GM23338 (cell line): Measurements from ENCODE around the gene CD69. TPM values are rescaled to one million over a fixed set of nuclear protein-coding genes. Genes with fewer than 3 reads are reported as not detected.

Experiments used
- ATAC-seq: fragments of 200-7000 bp; cut with Tn5 transposase; 3 replicates; pipeline ENCODE4 v1.9.1; 2020
- DNase-seq: peaks from one replicate; pipeline ENCODE4 v3.0.0-alpha.2; 2015; ENCODE audit warnings: low spot score
- H2AFZ ChIP-seq: fragments of 200-600 bp; sonication (generic); 2 replicates; pipeline ENCODE4 v1.8.0; 2016; ENCODE audit warnings: antibody characterized with exemption, mild to moderate bottlenecking, moderate library complexity
- H3F3A ChIP-seq: fragments of 200-600 bp; sonication (generic); replicated peaks from 2 replicates; pipeline ENCODE4 v1.8.0; 2017; ENCODE audit warnings: antibody characterized with exemption, mixed run types, low read depth
- H3K27ac ChIP-seq: fragments of 200-600 bp; sonication (generic); 2 replicates; pipeline ENCODE4 v1.6.1; 2016; ENCODE audit warnings: low read depth
- H3K27me3 ChIP-seq: fragments of 200-600 bp; sonication (generic); 2 replicates; pipeline ENCODE4 v1.8.0; 2016; ENCODE audit warnings: mild to moderate bottlenecking, mixed run types, moderate library complexity; ENCODE audit not compliant: insufficient read depth
- H3K36me3 ChIP-seq: fragments of 200-600 bp; sonication (generic); 2 replicates; pipeline ENCODE4 v1.8.0; 2016; ENCODE audit warnings: mild to moderate bottlenecking; ENCODE audit not compliant: insufficient read depth
- H3K4me1 ChIP-seq: fragments of 200-600 bp; sonication (generic); 2 replicates; pipeline ENCODE4 v1.8.0; 2016; ENCODE audit warnings: mild to moderate bottlenecking, moderate library complexity; ENCODE audit not compliant: insufficient read depth
- H3K4me2 ChIP-seq: fragments of 200-600 bp; sonication (generic); 2 replicates; pipeline ENCODE4 v1.7.1; 2017; ENCODE audit warnings: mixed run types
- H3K4me3 ChIP-seq: fragments of 200-600 bp; sonication (generic); 2 replicates; pipeline ENCODE4 v1.6.1; 2016; ENCODE audit warnings: mixed run types
- H3K79me2 ChIP-seq: fragments of 200-600 bp; sonication (generic); replicated peaks from 2 replicates; pipeline ENCODE4 v1.8.0; 2017; ENCODE audit warnings: mild to moderate bottlenecking; ENCODE audit not compliant: insufficient read depth
- H3K9me2 ChIP-seq: fragments of 200-600 bp; sonication (generic); 2 replicates; pipeline ENCODE4 v1.8.0; 2017; ENCODE audit not compliant: insufficient read depth
- H4K20me1 ChIP-seq: fragments of 200-600 bp; sonication (generic); replicated peaks from 2 replicates; pipeline ENCODE4 v1.8.0; 2017; ENCODE audit warnings: mild to moderate bottlenecking; ENCODE audit not compliant: insufficient read depth
- H3K27ac Mint-ChIP-seq: 2 replicates; pipeline ENCODE4 v1.8.0; 2020; ENCODE audit warnings: inconsistent platforms, mild to moderate bottlenecking, moderate library complexity, mixed read lengths
- H3K27me3 Mint-ChIP-seq: 3 replicates; pipeline ENCODE4 v1.8.0; 2022; ENCODE audit warnings: low read depth, mild to moderate bottlenecking, moderate library complexity, mixed read lengths, inconsistent platforms; ENCODE audit not compliant: insufficient read depth, poor library complexity
- H3K36me3 Mint-ChIP-seq: 3 replicates; pipeline ENCODE4 v1.8.0; 2021; ENCODE audit warnings: low read depth, mild to moderate bottlenecking, inconsistent platforms, moderate library complexity, mixed read lengths
- H3K4me1 Mint-ChIP-seq: 3 replicates; pipeline ENCODE4 v1.8.0; 2020; ENCODE audit warnings: mild to moderate bottlenecking, inconsistent platforms, mixed read lengths
- H3K4me3 Mint-ChIP-seq: 3 replicates; pipeline ENCODE4 v1.8.0; 2021; ENCODE audit warnings: moderate library complexity, mild to moderate bottlenecking, inconsistent platforms, mixed read lengths
- H3K9me3 Mint-ChIP-seq: 3 replicates; pipeline ENCODE4 v1.8.0; 2020; ENCODE audit warnings: moderate library complexity, mild to moderate bottlenecking, inconsistent platforms, mixed read lengths
- CREB1 ChIP-seq: fragments of 250-450 bp; sonication (Bioruptor Pico); IDR thresholded peaks from 2 replicates; pipeline ENCODE4 v1.5.0; 2020; ENCODE audit warnings: low read depth, mild to moderate bottlenecking, moderate library complexity
- ETS1 ChIP-seq: IDR thresholded peaks from 2 replicates; pipeline ENCODE4 v1.6.1; 2016; ENCODE audit warnings: antibody characterized with exemption
- EZH2 ChIP-seq: fragments of 200-600 bp; sonication (generic); IDR thresholded peaks from one replicate; pipeline ENCODE4 v1.8.0; 2017; ENCODE audit warnings: antibody characterized with exemption, mild to moderate bottlenecking, low read depth; ENCODE audit not compliant: unreplicated experiment
- JUNB ChIP-seq: IDR thresholded peaks from one replicate; pipeline ENCODE4 v1.6.1; 2016; ENCODE audit warnings: antibody characterized with exemption; ENCODE audit not compliant: unreplicated experiment
- POLR2AphosphoS5 ChIP-seq: IDR thresholded peaks from 2 replicates; pipeline ENCODE4 v1.6.1; 2016; ENCODE audit warnings: antibody characterized with exemption, low read depth
- REST ChIP-seq: IDR thresholded peaks from one replicate; pipeline ENCODE4 v1.6.1; 2018; ENCODE audit warnings: antibody characterized with exemption; ENCODE audit not compliant: unreplicated experiment
- STAT1 ChIP-seq: IDR thresholded peaks from one replicate; pipeline ENCODE4 v1.6.1; 2016; ENCODE audit warnings: antibody characterized with exemption; ENCODE audit not compliant: unreplicated experiment
- ZNF114 ChIP-seq: fragments of 250-450 bp; sonication (Bioruptor Pico); IDR thresholded peaks from 2 replicates; pipeline ENCODE4 v1.5.0; 2020; ENCODE audit warnings: mild to moderate bottlenecking, moderate library complexity
- polyA plus RNA-seq: library from polyadenylated mRNA; unstranded; fragments of >200 nt; fragmentation: Nextera tagmentation; extraction: Ambion mirVana; gene quantifications from 2 replicates; pipeline ENCODE4 v1.2.1, GENCODE V29; 2016
- total RNA-seq: library from RNA; depleted of rRNA; stranded (reverse); fragments of >200 nt; shearing (Covaris generic); gene quantifications from 2 replicates; pipeline ENCODE4 v1.2.3, GENCODE V29; 2014
- TF ChIP-seq, protein P1 (sequence below), 2 experiments: fragments of 200-600 bp in 1 of 2; sonication (generic) in 1 of 2; conservative IDR thresholded peaks; 2 replicates each; pipeline versions ENCODE4 v1.5.1 to v1.6.1; 2016 to 2017; ENCODE audit warnings: antibody characterized with exemption in 2 of 2, low read depth in 2 of 2, mild to moderate bottlenecking in 2 of 2, moderate library complexity in 1 of 2

The CD69 gene
- total and polyA plus RNA-seq, 2 experiments from 2014 or later = not detected

GRCh38 chr12:9753498-9753897, 7.2 kb downstream of the CD69 start:
- TF ChIP-seq ETS1 (no peak), REST (no peak), CREB1 (CRISPR knock-in tag) (no peak), JUNB (no peak), EZH2 (no peak)
- TF ChIP-seq, protein P1, sequence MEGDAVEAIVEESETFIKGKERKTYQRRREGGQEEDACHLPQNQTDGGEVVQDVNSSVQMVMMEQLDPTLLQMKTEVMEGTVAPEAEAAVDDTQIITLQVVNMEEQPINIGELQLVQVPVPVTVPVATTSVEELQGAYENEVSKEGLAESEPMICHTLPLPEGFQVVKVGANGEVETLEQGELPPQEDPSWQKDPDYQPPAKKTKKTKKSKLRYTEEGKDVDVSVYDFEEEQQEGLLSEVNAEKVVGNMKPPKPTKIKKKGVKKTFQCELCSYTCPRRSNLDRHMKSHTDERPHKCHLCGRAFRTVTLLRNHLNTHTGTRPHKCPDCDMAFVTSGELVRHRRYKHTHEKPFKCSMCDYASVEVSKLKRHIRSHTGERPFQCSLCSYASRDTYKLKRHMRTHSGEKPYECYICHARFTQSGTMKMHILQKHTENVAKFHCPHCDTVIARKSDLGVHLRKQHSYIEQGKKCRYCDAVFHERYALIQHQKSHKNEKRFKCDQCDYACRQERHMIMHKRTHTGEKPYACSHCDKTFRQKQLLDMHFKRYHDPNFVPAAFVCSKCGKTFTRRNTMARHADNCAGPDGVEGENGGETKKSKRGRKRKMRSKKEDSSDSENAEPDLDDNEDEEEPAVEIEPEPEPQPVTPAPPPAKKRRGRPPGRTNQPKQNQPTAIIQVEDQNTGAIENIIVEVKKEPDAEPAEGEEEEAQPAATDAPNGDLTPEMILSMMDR (conservative IDR thresholded peaks at IDR 0.05; ENCODE audit: low read depth in 2 of 2) = no peak
- H4K20me1 ChIP-seq = no peaks in the 10 kb centered on the region
- H3K4me1 Mint-ChIP-seq = peaks cover 13% of the 10 kb centered on the region; the same call in 2 of the 3 replicates
- H3K36me3 Mint-ChIP-seq = no peaks in the 10 kb centered on the region
- H3K27ac ChIP-seq = no peak overlapping the region
- no peak overlapping the region for H3K27ac Mint-ChIP-seq
- peaks cover 5% of the 10 kb centered on the region for H3K27me3 Mint-ChIP-seq
- ATAC-seq = no peak
- peaks cover 8% of the 10 kb centered on the region; the same call in 1 of the 2 replicates for H3K4me1 ChIP-seq
- no peak overlapping the region for H3K4me3 ChIP-seq
- no peaks in the 10 kb centered on the region for H3K27me3 ChIP-seq
- no peaks in the 10 kb centered on the region for H3K36me3 ChIP-seq
- H2AFZ ChIP-seq = no peak overlapping the region
- no peaks in the 10 kb centered on the region for H3K79me2 ChIP-seq
- DNase-seq = no peak
- no peaks in the 10 kb centered on the region for H3F3A ChIP-seq
- H3K4me3 Mint-ChIP-seq = no peak overlapping the region
- no peaks in the 10 kb centered on the region for H3K9me2 ChIP-seq
- H3K9me3 Mint-ChIP-seq = no peaks in the 10 kb centered on the region
- no peak overlapping the region for H3K4me2 ChIP-seq

DNA sequence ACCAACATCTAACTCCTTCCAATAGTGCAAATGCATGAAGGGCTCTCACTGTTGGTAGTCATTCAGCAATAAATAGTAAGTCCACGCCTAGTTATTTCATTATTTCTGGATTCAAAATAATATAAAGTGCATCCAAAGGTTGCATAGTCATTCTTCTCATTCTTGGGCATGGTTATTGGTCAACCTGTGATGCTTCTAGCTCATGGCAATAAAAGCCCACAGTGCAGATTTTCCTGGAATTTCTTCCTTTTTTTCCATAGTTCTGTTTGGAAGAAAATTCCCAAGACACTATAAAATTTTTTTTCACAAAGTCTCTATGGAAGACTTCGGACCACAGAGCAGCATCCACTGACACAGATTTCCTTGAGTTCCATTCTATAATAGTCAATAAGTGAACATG, 7.6 kb downstream of the CD69 start:
- Histone ChIP-seq H3K27me3 (no peaks in the 10 kb centered on the region), H3K9me2 (no peaks in the 10 kb centered on the region), H3K79me2 (no peaks in the 10 kb centered on the region), H3K4me2 (no peak overlapping the region), H3K36me3 (no peaks in the 10 kb centered on the region), H3K4me1 (peaks cover 8% of the 10 kb centered on the region; the same call in 1 of the 2 replicates), H3K27ac (no peak overlapping the region), H3F3A (no peaks in the 10 kb centered on the region), H2AFZ (no peak overlapping the region), H4K20me1 (no peaks in the 10 kb centered on the region), H3K4me3 (no peak overlapping the region)
- no peaks in the 10 kb centered on the region for H3K36me3 Mint-ChIP-seq
- peaks cover 5% of the 10 kb centered on the region for H3K27me3 Mint-ChIP-seq
- H3K27ac Mint-ChIP-seq = no peak overlapping the region
- DNase-seq (no peak), ATAC-seq (no peak)
- H3K4me1 Mint-ChIP-seq = peaks cover 13% of the 10 kb centered on the region; the same call in 2 of the 3 replicates
- no peaks in the 10 kb centered on the region for H3K9me3 Mint-ChIP-seq
- H3K4me3 Mint-ChIP-seq = no peak overlapping the region
- no peak for TF ChIP-seq ZNF114 (CRISPR knock-in tag)
- no peak for TF ChIP-seq EZH2
- no peak for TF ChIP-seq POLR2AphosphoS5
- TF ChIP-seq, protein P1 (conservative IDR thresholded peaks at IDR 0.05; ENCODE audit: low read depth in 2 of 2) = no peak
- TF ChIP-seq ETS1 = no peak
- TF ChIP-seq JUNB = no peak
- TF ChIP-seq CREB1 (CRISPR knock-in tag) = no peak
- no peak for TF ChIP-seq STAT1
